ENCODE results near the gene PMS1. TPM values are rescaled to one million over a fixed set of nuclear protein-coding genes. Genes with fewer than 3 reads are reported as not detected.

PMS1 gene
- polyA plus RNA-seq, 1 donor (not counting 4 experiments of a cell fraction or from before 2014, with no cell fraction given), result 14.8 TPM

- Histone ChIP-seq H3K4me3 (ENCODE audit: control insufficient read depth in 2 of 3, extremely low read depth in 1 of 3, insufficient read depth in 2 of 3, low read depth in 1 of 3, low read length in 3 of 3) (no peak overlapping the region), H3K9ac (ENCODE audit: control insufficient read depth, extremely low read depth, insufficient read depth, low read length) (no peak overlapping the region), H3K27ac (ENCODE audit: control insufficient read depth, insufficient read depth, low read length) (no peak overlapping the region), H3K27me3 (ENCODE audit: control insufficient read depth, extremely low read depth, insufficient read depth, low read length) (no peaks in the 10 kb centered on the region), H3K4me1 (ENCODE audit: control insufficient read depth, extremely low read depth, insufficient read depth, low read length) (no peaks in the 10 kb centered on the region), H2AFZ (ENCODE audit: control insufficient read depth, low read length) (no peak overlapping the region), H3K79me2 (ENCODE audit: control insufficient read depth, insufficient read depth, low read length) (no peaks in the 10 kb centered on the region), H3K9me3 (ENCODE audit: control insufficient read depth, low read depth, low read length) (no peaks in the 10 kb centered on the region), H4K20me1 (ENCODE audit: control insufficient read depth, extremely low read depth, insufficient read depth, low read length) (no peaks in the 10 kb centered on the region), H3K4me2 (ENCODE audit: control insufficient read depth, extremely low read depth, insufficient read depth, low read depth, low read length) (no peak overlapping the region), H3K36me3 (ENCODE audit: control insufficient read depth in 2 of 2, extremely low read depth in 1 of 2, insufficient read depth in 2 of 2, low read length in 2 of 2) (no peaks in the 10 kb centered on the region), H3K9me1 (ENCODE audit: control insufficient read depth, extremely low read depth, insufficient read depth, low read length) (no peaks in the 10 kb centered on the region)
- FAIRE-seq (peak; percentile 36), DNase-seq (ENCODE audit: low read depth, low spot score) (no peak)
- dilution Hi-C loops (cut with MboI; ENCODE audit: extremely low pct_ligation_motif_present, low sequenced_read_pairs), result no loop called here
- TF ChIP-seq CTCF (optimal IDR thresholded peaks at IDR 0.05 in 1 of 3, IDR thresholded peaks at IDR 0.05 in 1 of 3, conservative IDR thresholded peaks at IDR 0.05 in 1 of 3; ENCODE audit: extremely low read depth in 1 of 3, insufficient read depth in 2 of 3, low read length in 3 of 3) (no peak), EZH2 (IDR thresholded peaks at IDR 0.05; ENCODE audit: low read length) (no peak)
Observed at GRCh38 chr2:189899101-189899500, 114.9 kb downstream of the PMS1 start.

GRCh38 chr2:189900726-189901125, 116.5 kb downstream of the PMS1 start:
- Histone ChIP-seq H3K4me2 (ENCODE audit: control insufficient read depth, extremely low read depth, insufficient read depth, low read depth, low read length) (no peak overlapping the region), H3K4me3 (ENCODE audit: control insufficient read depth in 2 of 3, extremely low read depth in 1 of 3, insufficient read depth in 2 of 3, low read depth in 1 of 3, low read length in 3 of 3) (no peak overlapping the region), H3K36me3 (ENCODE audit: control insufficient read depth in 2 of 2, extremely low read depth in 1 of 2, insufficient read depth in 2 of 2, low read length in 2 of 2) (no peaks in the 10 kb centered on the region), H2AFZ (ENCODE audit: control insufficient read depth, low read length) (no peak overlapping the region), H3K27me3 (ENCODE audit: control insufficient read depth, extremely low read depth, insufficient read depth, low read length) (no peaks in the 10 kb centered on the region), H3K79me2 (ENCODE audit: control insufficient read depth, insufficient read depth, low read length) (no peaks in the 10 kb centered on the region), H3K9me3 (ENCODE audit: control insufficient read depth, low read depth, low read length) (no peaks in the 10 kb centered on the region), H3K4me1 (ENCODE audit: control insufficient read depth, extremely low read depth, insufficient read depth, low read length) (no peaks in the 10 kb centered on the region), H3K27ac (ENCODE audit: control insufficient read depth, insufficient read depth, low read length) (no peak overlapping the region), H3K9me1 (ENCODE audit: control insufficient read depth, extremely low read depth, insufficient read depth, low read length) (no peaks in the 10 kb centered on the region), H4K20me1 (ENCODE audit: control insufficient read depth, extremely low read depth, insufficient read depth, low read length) (no peaks in the 10 kb centered on the region), H3K9ac (ENCODE audit: control insufficient read depth, extremely low read depth, insufficient read depth, low read length) (no peak overlapping the region)
- dilution Hi-C loops (cut with MboI; ENCODE audit: extremely low pct_ligation_motif_present, low sequenced_read_pairs), result no loop called here
- no peak for TF ChIP-seq CTCF (optimal IDR thresholded peaks at IDR 0.05 in 1 of 3, IDR thresholded peaks at IDR 0.05 in 1 of 3, conservative IDR thresholded peaks at IDR 0.05 in 1 of 3; ENCODE audit: extremely low read depth in 1 of 3, insufficient read depth in 2 of 3, low read length in 3 of 3)
- no peak for TF ChIP-seq EZH2 (IDR thresholded peaks at IDR 0.05; ENCODE audit: low read length)
- no peak for FAIRE-seq
- no peak for DNase-seq (ENCODE audit: low read depth, low spot score)

All from keratinocyte (primary cell).